GM21528 (cell line): ENCODE data around the gene LOXL1.

Experiments used
- ATAC-seq: cut with Tn5 transposase; IDR thresholded peaks from one replicate; pipeline ENCODE4 v1.9.1; 2021; ENCODE audit warnings: mild to moderate bottlenecking, moderate library complexity; ENCODE audit not compliant: unreplicated experiment, low FRiP score

LOXL1 gene

GRCh38 chr15:73918784-73919183 lies 7.5 kb upstream of the LOXL1 start:
- no peak for ATAC-seq

DNA sequence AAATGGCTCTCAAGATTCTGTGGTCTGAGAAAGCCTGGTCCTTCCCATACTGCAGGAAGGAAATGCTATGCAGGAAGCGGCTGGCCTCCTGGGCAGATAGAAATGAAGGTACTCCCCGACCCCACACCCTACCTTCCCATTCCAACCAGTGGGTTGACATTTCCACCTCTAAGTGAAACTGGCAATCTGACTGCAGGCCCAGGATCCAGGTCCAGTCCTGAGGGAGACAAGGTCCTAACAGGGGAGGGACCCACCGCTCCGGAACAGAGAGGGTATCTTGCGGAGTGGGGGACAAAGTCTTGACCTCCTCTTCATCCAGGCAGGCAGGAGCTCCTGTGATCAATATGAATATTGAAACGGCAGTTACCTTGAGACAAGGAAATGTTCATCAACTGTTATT lies 6.6 kb upstream of the LOXL1 start:
- ATAC-seq: no peak

- no peak for ATAC-seq
Measured at GRCh38 chr15:73921254-73921925, 4.9 kb upstream of the LOXL1 start.

GRCh38 chr15:73922186-73923151 lies 3.8 kb upstream of the LOXL1 start:
- no peak for ATAC-seq

- ATAC-seq: no peak
Measured at GRCh38 chr15:73923156-73923487, 3.1 kb upstream of the LOXL1 start.

DNA sequence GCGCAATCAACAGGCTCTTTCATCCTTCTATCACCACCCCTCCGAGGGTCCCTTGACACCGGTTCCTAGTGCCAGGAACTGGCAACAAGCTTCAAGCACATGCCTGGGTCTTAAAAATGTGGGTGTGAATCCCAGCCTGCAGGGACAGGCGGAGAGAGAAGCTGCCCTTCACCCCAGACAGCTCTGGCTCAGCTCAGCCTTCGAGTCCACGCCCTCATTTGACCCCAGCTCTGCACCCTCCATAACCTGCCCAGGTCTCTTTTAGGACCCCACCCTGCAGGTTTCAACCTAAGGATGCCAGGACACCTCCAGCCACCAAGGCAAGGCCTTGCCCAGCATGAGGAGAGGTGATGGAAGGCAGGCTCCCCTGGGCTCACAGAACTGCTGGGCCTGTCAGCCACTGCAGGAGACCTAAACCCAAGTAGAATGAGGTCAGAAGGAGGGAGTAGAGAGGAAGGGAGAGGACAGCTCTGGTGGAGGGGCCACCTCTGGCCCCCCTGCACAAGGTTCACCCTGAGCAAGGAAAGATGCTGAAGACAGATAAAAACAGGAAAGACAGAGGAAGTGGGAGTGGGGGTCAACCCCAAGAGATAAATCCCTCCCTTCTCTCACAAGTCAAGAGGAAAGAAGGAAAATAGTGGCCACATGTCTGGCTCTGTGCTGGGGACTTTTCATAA lies 2.6 kb upstream of the LOXL1 start:
- no peak for ATAC-seq

DNA sequence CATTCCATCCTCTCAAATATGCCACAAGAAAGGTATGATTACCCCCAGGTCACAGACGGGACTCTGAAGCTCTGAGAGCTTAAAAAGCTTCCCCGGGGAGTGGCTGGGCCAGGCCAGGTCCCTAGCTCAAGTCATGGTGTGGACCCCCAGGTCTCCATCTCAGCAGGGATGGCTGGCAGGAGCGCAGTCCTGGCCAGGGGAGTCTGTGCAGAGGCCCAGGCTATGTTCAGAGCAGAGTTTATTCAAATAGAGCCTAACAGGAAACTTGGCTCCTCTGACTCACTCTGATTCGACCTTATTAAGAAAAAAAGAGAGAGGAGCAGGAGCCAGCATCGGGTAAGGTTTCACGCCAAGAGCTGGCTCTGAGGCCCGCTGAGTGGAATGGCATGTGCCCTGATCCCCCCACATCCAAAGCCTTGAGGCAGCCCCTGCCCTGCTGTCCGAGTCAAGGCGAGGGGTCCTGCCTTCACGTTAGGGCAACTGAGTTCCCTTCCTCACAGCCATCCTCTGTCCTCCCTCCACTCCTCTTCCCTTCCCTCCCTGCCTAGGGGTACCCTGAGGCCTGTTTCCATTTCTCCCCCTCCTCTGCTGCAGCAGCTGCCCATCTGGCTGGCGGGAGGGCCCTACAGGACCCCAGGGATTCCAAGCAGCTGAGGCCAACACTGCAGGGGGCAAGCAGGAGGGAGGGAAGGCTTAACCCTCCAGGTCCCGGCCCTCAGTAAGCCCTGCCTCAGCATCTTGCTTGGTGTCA lies 1.9 kb upstream of the LOXL1 start:
- ATAC-seq: no peak

DNA sequence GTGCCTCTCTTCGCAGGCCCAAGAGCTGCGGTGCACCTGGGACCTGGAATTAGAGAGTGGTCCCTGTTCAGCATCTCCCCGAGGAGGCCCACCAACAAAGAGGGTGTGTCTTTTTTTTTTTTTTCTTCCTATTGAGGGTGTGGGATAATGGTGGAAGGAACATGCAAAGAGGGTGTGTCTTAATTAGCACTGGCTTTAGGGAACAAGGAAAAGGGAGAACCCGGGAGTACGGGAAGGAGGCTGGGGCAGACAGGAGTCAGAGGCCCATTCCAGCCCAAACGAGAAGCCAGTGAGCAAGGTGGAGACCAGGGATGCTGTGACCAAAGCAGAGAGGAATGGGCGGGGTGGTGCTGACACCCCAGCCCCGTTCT lies 429 bp upstream of the LOXL1 start:
- no peak for ATAC-seq

DNA sequence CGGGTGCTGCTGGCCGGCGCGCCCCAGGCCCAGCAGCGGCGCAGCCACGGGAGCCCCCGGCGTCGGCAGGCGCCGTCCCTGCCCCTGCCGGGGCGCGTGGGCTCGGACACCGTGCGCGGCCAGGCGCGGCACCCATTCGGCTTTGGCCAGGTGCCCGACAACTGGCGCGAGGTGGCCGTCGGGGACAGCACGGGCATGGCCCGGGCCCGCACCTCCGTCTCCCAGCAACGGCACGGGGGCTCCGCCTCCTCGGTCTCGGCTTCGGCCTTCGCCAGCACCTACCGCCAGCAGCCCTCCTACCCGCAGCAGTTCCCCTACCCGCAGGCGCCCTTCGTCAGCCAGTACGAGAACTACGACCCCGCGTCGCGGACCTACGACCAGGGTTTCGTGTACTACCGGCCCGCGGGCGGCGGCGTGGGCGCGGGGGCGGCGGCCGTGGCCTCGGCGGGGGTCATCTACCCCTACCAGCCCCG lies 777 bp downstream of the LOXL1 start:
- no peak for ATAC-seq

DNA sequence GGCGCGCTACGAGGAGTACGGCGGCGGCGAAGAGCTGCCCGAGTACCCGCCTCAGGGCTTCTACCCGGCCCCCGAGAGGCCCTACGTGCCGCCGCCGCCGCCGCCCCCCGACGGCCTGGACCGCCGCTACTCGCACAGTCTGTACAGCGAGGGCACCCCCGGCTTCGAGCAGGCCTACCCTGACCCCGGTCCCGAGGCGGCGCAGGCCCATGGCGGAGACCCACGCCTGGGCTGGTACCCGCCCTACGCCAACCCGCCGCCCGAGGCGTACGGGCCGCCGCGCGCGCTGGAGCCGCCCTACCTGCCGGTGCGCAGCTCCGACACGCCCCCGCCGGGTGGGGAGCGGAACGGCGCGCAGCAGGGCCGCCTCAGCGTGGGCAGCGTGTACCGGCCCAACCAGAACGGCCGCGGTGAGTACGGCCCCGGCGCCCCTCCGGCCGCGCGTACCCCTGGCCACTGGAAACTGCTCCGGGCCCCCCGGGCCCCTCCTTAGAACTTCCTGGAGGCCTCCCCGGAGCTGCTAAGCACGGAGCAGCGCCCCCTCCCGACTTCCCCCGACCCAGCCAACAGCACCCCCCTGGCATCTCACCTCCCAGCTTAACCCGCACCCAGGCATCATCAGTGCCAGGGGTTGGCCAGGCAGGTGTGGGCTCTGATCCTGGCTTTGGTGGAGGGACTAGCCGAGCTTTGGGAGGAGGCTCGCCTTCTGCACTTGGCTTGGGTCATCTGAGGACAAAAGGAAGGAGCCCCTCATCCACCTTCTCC lies 1.4 kb downstream of the LOXL1 start:
- no peak for ATAC-seq

DNA sequence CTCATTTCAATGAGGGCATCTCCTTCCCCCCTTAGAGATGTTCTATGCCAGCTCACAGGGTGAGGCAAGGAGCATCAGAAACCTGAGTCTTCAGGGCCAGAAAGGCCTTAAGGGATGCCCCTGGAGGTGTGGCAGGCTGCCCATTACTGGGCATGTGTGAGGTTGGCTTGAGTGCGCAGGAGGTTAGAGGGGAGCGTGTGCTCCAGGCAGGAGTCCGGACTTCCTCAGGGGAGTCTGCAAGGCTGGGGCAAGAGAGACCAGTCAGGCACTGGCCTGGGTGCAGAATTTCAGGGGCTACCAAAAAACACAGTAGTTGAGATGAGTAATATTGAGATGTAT lies 1.9 kb downstream of the LOXL1 start:
- no peak for ATAC-seq

DNA sequence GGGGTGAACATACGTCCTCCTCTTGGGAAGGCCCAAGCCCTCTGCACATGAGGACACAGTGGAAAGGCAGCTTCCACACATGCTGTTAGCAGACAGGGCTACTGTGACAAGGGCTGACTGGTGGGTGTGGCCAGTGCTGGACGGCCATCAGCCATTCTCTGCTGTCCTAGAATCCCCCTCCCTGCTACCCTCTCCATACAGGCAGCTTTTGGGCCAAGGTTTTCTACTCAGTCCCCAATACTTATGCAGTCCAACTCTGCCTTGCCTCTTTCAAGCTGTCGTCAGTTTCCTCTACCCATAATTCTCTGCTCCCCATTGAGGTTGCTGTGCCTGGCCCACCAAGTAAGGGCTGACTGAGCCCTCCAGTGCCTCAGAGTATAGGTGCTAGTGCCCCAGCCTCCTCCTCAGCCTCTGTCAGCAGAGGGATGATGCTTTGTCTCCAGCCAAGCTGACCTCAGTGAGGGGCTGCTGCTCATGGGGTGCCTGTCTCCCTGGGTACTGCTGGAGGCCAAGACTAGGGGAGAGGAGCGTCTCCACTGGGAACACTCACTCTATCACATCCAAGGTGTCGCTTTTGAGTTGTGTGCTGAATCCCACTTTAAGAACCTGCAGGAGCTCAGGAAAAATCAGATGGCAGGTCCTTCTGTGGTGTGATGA lies 2.8 kb downstream of the LOXL1 start:
- ATAC-seq: no peak

- no peak for ATAC-seq
Measured at GRCh38 chr15:73930371-73930770, 4.1 kb downstream of the LOXL1 start.

DNA sequence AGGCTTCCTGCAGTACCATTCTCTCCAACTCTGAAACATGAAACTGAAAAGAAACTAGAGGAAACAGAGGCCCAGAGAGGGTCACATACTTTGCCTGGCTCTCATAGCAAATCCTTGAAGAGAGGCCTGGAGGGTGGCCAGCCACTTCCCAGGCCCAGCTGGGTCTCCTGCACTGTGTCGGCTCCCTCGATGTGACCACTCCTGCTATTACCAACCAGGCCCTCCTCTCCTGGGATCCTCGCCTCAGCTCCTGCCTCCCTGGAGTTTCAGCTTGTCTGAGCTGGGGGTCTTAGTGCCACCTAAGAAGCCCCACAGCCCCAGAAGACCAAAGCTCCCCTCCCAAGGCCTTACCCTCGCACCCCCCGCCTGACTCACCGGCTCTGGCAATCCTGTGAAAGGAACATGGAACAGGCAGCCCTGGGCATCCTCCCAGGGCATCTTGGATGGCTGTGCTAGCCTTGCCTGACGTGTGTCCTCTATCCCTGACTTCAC lies 4.6 kb downstream of the LOXL1 start:
- ATAC-seq: no peak

GRCh38 chr15:73931441-73931840 lies 5.2 kb downstream of the LOXL1 start:
- no peak for ATAC-seq

- no peak for ATAC-seq
Measured at GRCh38 chr15:73932381-73933191, 6.3 kb downstream of the LOXL1 start.

DNA sequence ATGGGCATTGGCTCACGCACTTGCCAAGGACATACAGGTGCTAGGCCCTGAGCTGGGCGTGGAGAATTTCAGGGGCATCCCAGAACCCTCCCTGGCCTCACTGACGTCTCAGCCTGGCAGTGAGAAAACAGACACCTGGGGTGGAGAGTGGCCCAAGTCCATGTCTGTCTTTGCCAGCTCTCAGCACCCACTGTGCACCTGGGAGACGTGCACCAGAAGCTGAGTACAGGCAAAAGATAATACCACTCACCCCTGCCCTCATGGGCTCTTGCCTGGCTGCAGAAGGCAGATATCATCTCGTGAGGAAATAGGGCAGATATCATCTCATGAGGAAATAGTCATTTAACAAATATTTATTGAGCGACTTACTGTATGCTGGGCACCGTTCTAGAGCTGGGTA lies 8.0 kb downstream of the LOXL1 start:
- ATAC-seq: no peak

DNA sequence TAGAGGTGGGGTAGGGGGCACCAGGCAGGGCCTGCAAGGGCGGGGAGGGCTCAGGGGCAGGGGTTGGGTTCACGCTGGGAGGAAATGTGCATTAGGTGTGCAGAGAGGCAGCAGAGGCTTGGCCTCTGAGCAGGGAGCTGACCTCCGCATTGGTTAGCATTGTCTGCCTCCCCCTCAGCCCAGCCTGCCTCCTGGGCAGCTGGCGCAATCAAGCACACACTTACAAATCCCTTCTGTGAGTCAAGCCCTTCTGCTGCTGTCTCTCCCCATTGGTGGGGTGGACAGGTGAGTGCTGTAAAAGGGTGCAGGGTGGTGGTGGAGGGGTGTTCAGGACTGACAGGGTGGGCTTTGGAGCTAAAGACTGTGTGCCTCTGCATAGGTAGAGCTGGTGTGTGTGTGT lies 9.3 kb downstream of the LOXL1 start:
- no peak for ATAC-seq

GRCh38 chr15:73936181-73936580 lies 9.9 kb downstream of the LOXL1 start:
- no peak for ATAC-seq
